OCI-LY3 (cell line): Measurements from ENCODE around the gene SIL1.

Experiments used
- H2AFZ ChIP-seq: fragments of 200-600, 300-600 bp; shearing (Covaris generic); 2 replicates; pipeline ENCODE4 v1.6.0; 2014; ENCODE audit warnings: antibody characterized with exemption, low read depth, low read length
- H3K27ac ChIP-seq: fragments of 200-600, 300-600 bp; sonication (generic); 2 replicates; pipeline ENCODE4 v1.5.1; 2014; ENCODE audit warnings: mild to moderate bottlenecking, low read length, moderate library complexity, mixed read lengths
- H3K27me3 ChIP-seq: fragments of 200-600, 300-600 bp; sonication (generic); 2 replicates; pipeline ENCODE4 v1.6.1; 2014; ENCODE audit warnings: low read depth, low read length, mixed read lengths
- H3K36me3 ChIP-seq: fragments of 200-600, 300-600 bp; sonication (generic); replicated peaks from 2 replicates; pipeline ENCODE3; 2014; ENCODE audit warnings: low read depth, low read length, mixed read lengths
- H3K4me1 ChIP-seq: fragments of 300-600, 200-600 bp; sonication (generic); 2 replicates; pipeline ENCODE4 v1.6.1; 2014; ENCODE audit warnings: low read length, mixed read lengths
- H3K4me2 ChIP-seq: fragments of 200-600, 300-600 bp; sonication (generic); 2 replicates; pipeline ENCODE4 v1.6.1; 2014; ENCODE audit warnings: low read length, mixed read lengths
- H3K4me3 ChIP-seq: fragments of 300-600, 200-600 bp; sonication (generic); 2 replicates; pipeline ENCODE4 v1.5.1; 2014; ENCODE audit warnings: antibody characterized with exemption, mild to moderate bottlenecking, low read length, moderate library complexity
- H3K79me2 ChIP-seq: fragments of 300-600, 200-600 bp; shearing (Covaris generic); 2 replicates; pipeline ENCODE4 v1.6.1; 2014; ENCODE audit warnings: mild to moderate bottlenecking, low read length, mixed read lengths
- H3K9ac ChIP-seq: fragments of 300-600, 200-600 bp; shearing (Covaris generic); 2 replicates; pipeline ENCODE4 v1.6.0; 2014; ENCODE audit warnings: mild to moderate bottlenecking, low read length, moderate library complexity
- H3K9me3 ChIP-seq: fragments of 200-600, 300-600 bp; shearing (Covaris generic); 2 replicates; pipeline ENCODE4 v1.6.1; 2014; ENCODE audit warnings: low read length, mixed read lengths; ENCODE audit not compliant: insufficient read depth
- H4K20me1 ChIP-seq: fragments of 200-600, 300-600 bp; sonication (generic); 2 replicates; pipeline ENCODE4 v1.6.1; 2016; ENCODE audit warnings: low read length, mixed read lengths; ENCODE audit not compliant: insufficient read depth
- CTCF ChIP-seq: fragments of 200-600, 300-600 bp; sonication (generic); IDR thresholded peaks from 2 replicates; pipeline ENCODE4 v1.5.1; 2014; ENCODE audit warnings: antibody characterized with exemption, low read length, low read depth
- EZH2phosphoT487 ChIP-seq: fragments of 200-600 bp; shearing (Covaris generic); IDR thresholded peaks from 2 replicates; pipeline ENCODE4 v1.6.1; 2018; ENCODE audit warnings: antibody characterized with exemption, mixed run types, low read depth

Gene SIL1

GRCh38 chr5:139052975-139053374, 145.2 kb downstream of the SIL1 start:
- H3K4me2 ChIP-seq = no peak overlapping the region
- no peaks in the 10 kb centered on the region for H3K27me3 ChIP-seq
- no peak overlapping the region for H3K9ac ChIP-seq
- H3K79me2 ChIP-seq = no peaks in the 10 kb centered on the region
- no peaks in the 10 kb centered on the region for H4K20me1 ChIP-seq
- no peaks in the 10 kb centered on the region for H3K9me3 ChIP-seq
- H3K27ac ChIP-seq = no peak overlapping the region
- no peak for TF ChIP-seq CTCF
- TF ChIP-seq EZH2phosphoT487 = no peak
- no peak overlapping the region for H2AFZ ChIP-seq
- no peak overlapping the region for H3K4me3 ChIP-seq
- H3K36me3 ChIP-seq = no peaks in the 10 kb centered on the region
- H3K4me1 ChIP-seq = no peaks in the 10 kb centered on the region

GRCh38 chr5:139051392-139051791, 146.8 kb downstream of the SIL1 start:
- H3K4me1 ChIP-seq = no peaks in the 10 kb centered on the region
- H2AFZ ChIP-seq = no peak overlapping the region

GRCh38 chr5:139050432-139050831, 147.7 kb downstream of the SIL1 start:
- Histone ChIP-seq H3K9me3 (no peaks in the 10 kb centered on the region), H4K20me1 (no peaks in the 10 kb centered on the region), H3K4me2 (no peak overlapping the region), H3K27me3 (no peaks in the 10 kb centered on the region), H2AFZ (no peak overlapping the region), H3K79me2 (no peaks in the 10 kb centered on the region), H3K9ac (no peak overlapping the region), H3K4me1 (no peaks in the 10 kb centered on the region), H3K27ac (no peak overlapping the region), H3K36me3 (no peaks in the 10 kb centered on the region), H3K4me3 (no peak overlapping the region)
- TF ChIP-seq CTCF = no peak
- no peak for TF ChIP-seq EZH2phosphoT487

More at GRCh38 chr5:139051392-139051791, 146.8 kb downstream of the SIL1 start:
- Histone ChIP-seq H3K9ac (no peak overlapping the region), H4K20me1 (no peaks in the 10 kb centered on the region), H3K4me2 (no peak overlapping the region), H3K27ac (no peak overlapping the region), H3K27me3 (no peaks in the 10 kb centered on the region), H3K36me3 (no peaks in the 10 kb centered on the region), H3K4me3 (no peak overlapping the region), H3K79me2 (no peaks in the 10 kb centered on the region), H3K9me3 (no peaks in the 10 kb centered on the region)
- no peak for TF ChIP-seq CTCF
- TF ChIP-seq EZH2phosphoT487 = no peak

GRCh38 chr5:139049780-139050179, 148.4 kb downstream of the SIL1 start:
- no peak overlapping the region for H2AFZ ChIP-seq
- no peaks in the 10 kb centered on the region for H3K36me3 ChIP-seq
- H3K27ac ChIP-seq = no peak overlapping the region
- H3K4me1 ChIP-seq = no peaks in the 10 kb centered on the region
- no peaks in the 10 kb centered on the region for H3K79me2 ChIP-seq
- no peaks in the 10 kb centered on the region for H3K9me3 ChIP-seq
- no peak overlapping the region for H3K9ac ChIP-seq
- H3K27me3 ChIP-seq = no peaks in the 10 kb centered on the region
- H4K20me1 ChIP-seq = no peaks in the 10 kb centered on the region
- TF ChIP-seq CTCF (no peak), EZH2phosphoT487 (no peak)
- no peak overlapping the region for H3K4me3 ChIP-seq
- no peak overlapping the region for H3K4me2 ChIP-seq
